Heart left ventricle (tissue), 16 donors: ENCODE measurements around the gene VTCN1. TPM values are rescaled to one million over a fixed set of nuclear protein-coding genes. Genes with fewer than 3 reads are reported as not detected.

Experiments used
- ATAC-seq, 4 donors: fragments of 200-7000 bp; cut with Tn5 transposase; one replicate each; pipeline ENCODE4 v1.9.1; 2020 to 2022; ENCODE audit warnings: moderate library complexity in 4 of 4, mild to moderate bottlenecking in 3 of 4, moderate number of reproducible peaks in 1 of 4
- DNase-seq, 5 donors: peaks; one replicate each; pipeline ENCODE4 v3.0.0-alpha.2; 2020
- H3K27ac ChIP-seq, 12 donors: fragments of 200-600 bp; sonication (generic) in 4 of 12; one replicate each; pipeline versions ENCODE4 v1.5.0 to v1.8.0; 2016 to 2022; ENCODE audit warnings: mild to moderate bottlenecking in 2 of 12
- H3K27me3 ChIP-seq, 9 donors: fragments of 200-600 bp; sonication (generic) in 2 of 9; one replicate each; pipeline versions ENCODE4 v1.5.1 to v1.8.0; 2016 to 2022; ENCODE audit warnings: mild to moderate bottlenecking in 3 of 9
- H3K36me3 ChIP-seq, 9 donors: fragments of 200-600 bp; sonication (generic) in 2 of 9; one replicate each; pipeline versions ENCODE4 v1.5.0 to v1.8.0; 2018 to 2022; ENCODE audit warnings: mild to moderate bottlenecking in 2 of 9
- H3K4me1 ChIP-seq, 12 donors: fragments of 200-600 bp; sonication (generic) in 4 of 12; one replicate each; pipeline versions ENCODE4 v1.5.0 to v1.8.0; 2016 to 2022; ENCODE audit warnings: mild to moderate bottlenecking in 3 of 12
- H3K4me3 ChIP-seq, 12 donors: fragments of 200-600 bp; sonication (generic) in 4 of 12; one replicate each; pipeline versions ENCODE4 v1.5.0 to v1.8.0; 2017 to 2022; ENCODE audit warnings: mild to moderate bottlenecking in 9 of 12, moderate library complexity in 4 of 12
- H3K9me3 ChIP-seq, 12 donors: fragments of 200-600 bp; sonication (generic) in 4 of 12; one replicate each; pipeline versions ENCODE4 v1.5.0 to v1.8.0; 2016 to 2022; ENCODE audit warnings: mild to moderate bottlenecking in 1 of 12
- POLR2A ChIP-seq, 2 donors: fragments of 450-650 bp; IDR thresholded peaks; one replicate each; pipeline ENCODE4 v1.6.1; 2017; ENCODE audit warnings: antibody characterized with exemption in 2 of 2, mild to moderate bottlenecking in 2 of 2, moderate library complexity in 2 of 2
- WGBS, 4 donors: extraction: QIAGEN DNeasy Blood & Tissue Kit in 2 of 4; methylation state at CpG; one replicate each; pipeline versions ENCODE4 v1.1.5 to v1.1.7; 2013 to 2018; 5-methylcytosine and 5-hydroxymethylcytosine counted together
- intact Hi-C, 10 donors: fragments of 100-400 bp; cut with DNase I; formaldehyde crosslinking; loops; one replicate each; pipeline versions ENCODE4 v1.11.1 to v1.14.2; 2022
- polyA plus RNA-seq, 2 donors: library from polyadenylated mRNA; stranded (reverse); fragments of 200-250 nt; gene quantifications; one replicate each; pipeline ENCODE4 v1.2.3, GENCODE V29; 2013
- total RNA-seq, 9 donors: library from RNA; depleted of rRNA in 2 of 9; stranded (reverse); fragments of >200 nt in 2 of 9; fragmentation: NEBNext Ultra II Directional in 3 of 9; extraction: Animal tissue kit (Norgen Biotek cat#: 25700) in 3 of 9; gene quantifications; one replicate each; pipeline versions ENCODE4 v1.1.0 to v1.2.4, GENCODE V29; 2016 to 2023
- TF ChIP-seq, protein P1 (sequence below), 12 donors: fragments of 200-600 bp; sonication (generic) in 4 of 12; IDR thresholded peaks; one replicate each; pipeline versions ENCODE4 v1.5.0 to v1.8.0; 2018 to 2022; ENCODE audit warnings: antibody characterized with exemption in 12 of 12, mild to moderate bottlenecking in 5 of 12
- donor health status: ischemic (EF 13 %, LVEDD 7.1; RV severe dilation, severe dysfunction).
- donor health status: healthy with polysubstance abuse.
- donor health status: DM: no; HTN: yes; CAD: no.
- donor health status: DM: no; HTN: no; CAD: no.
- donor health status: ischemic (EF 25% LVEDD 6.9; RV normal size, moderate dysfunction).
- donor health status: ischemic (EF 25% LVEDD 5.7; RV mildly dilated, moderate dysfunction).
- donor health status: healthy.
- donor health status: DM: yes; HTN: yes; CAD: no.
- donor health status: ischemic (EF 35%, LVEDD 5.7; RV mildly dilated, moderate dysfunction).
- donor health status: nonischemic (EF 11% LVEDD 7.7; RV severe dilation, severe dysfunction).
- donor health status: DM: yes; HTN: yes; CAD: no.
- donor health status: PGD.
- donor health status: ischemic (EF 29% LVEDD 5.4; RV normal size, mild dysfunction).
- donor health status: nonischemic (EF 23%, LVEDD 6.1; RV moderate dilation, normal function).

VTCN1 gene
- total and polyA plus RNA-seq, 11 donors, result 0.09 to 0.16 TPM; not detected in 9

DNA sequence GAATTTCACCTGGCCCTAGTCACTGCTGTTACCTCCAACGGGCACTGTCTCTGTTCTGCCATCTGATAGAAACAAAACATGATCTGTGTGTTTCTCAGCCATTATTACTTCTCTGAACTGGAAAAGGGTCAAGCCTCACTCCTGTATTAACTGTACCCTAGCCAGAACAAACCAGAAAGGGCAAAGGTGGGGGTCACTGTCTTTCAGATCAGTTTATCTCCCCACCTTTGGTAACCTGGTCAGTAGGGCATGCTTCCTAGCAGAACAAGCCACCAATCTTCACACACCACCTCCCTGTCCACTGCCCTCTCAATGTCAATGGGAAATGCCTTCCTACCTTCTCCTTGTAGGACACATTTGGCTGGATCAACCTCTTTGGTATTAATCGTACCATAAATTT lies 93.0 kb downstream of the VTCN1 start:
- H3K9me3 ChIP-seq, result no peaks in the 10 kb centered on the region
- intact Hi-C loops, result loop anchor here in 1 of 10 donors (5.0 kb wide), 1 partner anchor 45 kb away; no protein-coding TSS in a partner anchor
- no peak for ATAC-seq
- DNase-seq, result no peak
- H3K27me3 ChIP-seq, result no peaks in the 10 kb centered on the region
- peaks cover 0 to 44% (median 19%) of the 10 kb centered on the region in 12 donors for H3K4me1 ChIP-seq
- TF ChIP-seq, protein P1, sequence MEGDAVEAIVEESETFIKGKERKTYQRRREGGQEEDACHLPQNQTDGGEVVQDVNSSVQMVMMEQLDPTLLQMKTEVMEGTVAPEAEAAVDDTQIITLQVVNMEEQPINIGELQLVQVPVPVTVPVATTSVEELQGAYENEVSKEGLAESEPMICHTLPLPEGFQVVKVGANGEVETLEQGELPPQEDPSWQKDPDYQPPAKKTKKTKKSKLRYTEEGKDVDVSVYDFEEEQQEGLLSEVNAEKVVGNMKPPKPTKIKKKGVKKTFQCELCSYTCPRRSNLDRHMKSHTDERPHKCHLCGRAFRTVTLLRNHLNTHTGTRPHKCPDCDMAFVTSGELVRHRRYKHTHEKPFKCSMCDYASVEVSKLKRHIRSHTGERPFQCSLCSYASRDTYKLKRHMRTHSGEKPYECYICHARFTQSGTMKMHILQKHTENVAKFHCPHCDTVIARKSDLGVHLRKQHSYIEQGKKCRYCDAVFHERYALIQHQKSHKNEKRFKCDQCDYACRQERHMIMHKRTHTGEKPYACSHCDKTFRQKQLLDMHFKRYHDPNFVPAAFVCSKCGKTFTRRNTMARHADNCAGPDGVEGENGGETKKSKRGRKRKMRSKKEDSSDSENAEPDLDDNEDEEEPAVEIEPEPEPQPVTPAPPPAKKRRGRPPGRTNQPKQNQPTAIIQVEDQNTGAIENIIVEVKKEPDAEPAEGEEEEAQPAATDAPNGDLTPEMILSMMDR (IDR thresholded peaks at IDR 0.05), result no peak
- TF ChIP-seq POLR2A (IDR thresholded peaks at IDR 0.05), result no peak
- no peak overlapping the region for H3K4me3 ChIP-seq
- H3K36me3 ChIP-seq, result peaks cover 0 to 44% (median 13%) of the 10 kb centered on the region in 9 donors
- H3K27ac ChIP-seq, result no peak overlapping the region
- 41 to 89% (median 66%) methylated on average over 2 of the region's 2 CpGs for WGBS, 4 donors

DNA sequence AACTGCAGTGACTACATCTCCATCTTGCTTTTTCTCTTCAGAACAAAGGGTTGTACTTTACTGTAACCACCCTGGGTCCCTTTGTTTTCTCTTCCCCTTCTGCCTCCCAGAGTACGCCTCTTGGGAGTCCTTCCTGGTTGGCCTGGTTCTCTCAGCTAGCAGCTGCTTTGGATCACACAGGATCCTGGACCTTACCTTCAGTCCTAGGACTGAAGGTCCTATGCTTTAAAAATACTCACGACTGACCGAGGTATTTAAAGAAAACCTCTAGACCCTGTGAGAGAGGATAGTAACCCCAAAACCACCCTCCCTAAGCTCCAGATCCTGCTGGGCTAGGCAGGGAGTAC lies 94.0 kb downstream of the VTCN1 start:
- TF ChIP-seq, protein P1 (IDR thresholded peaks at IDR 0.05), result no peak
- no peak for TF ChIP-seq POLR2A (IDR thresholded peaks at IDR 0.05)
- peaks cover 0 to 39% (median 15%) of the 10 kb centered on the region in 12 donors for H3K4me1 ChIP-seq
- ATAC-seq (no peak), DNase-seq (no peak)
- peaks cover 0 to 53% (median 21%) of the 10 kb centered on the region in 9 donors for H3K36me3 ChIP-seq
- no peaks in the 10 kb centered on the region for H3K9me3 ChIP-seq
- intact Hi-C loops, result loop anchor here in 1 of 10 donors (5.0 kb wide), 1 partner anchor 44 kb away; no protein-coding TSS in a partner anchor
- H3K27me3 ChIP-seq, result no peaks in the 10 kb centered on the region
- WGBS, 4 donors, result 62 to 75% (median 69%) methylated on average over 3 of the region's 3 CpGs
- H3K4me3 ChIP-seq, result no peak overlapping the region
- no peak overlapping the region for H3K27ac ChIP-seq

DNA sequence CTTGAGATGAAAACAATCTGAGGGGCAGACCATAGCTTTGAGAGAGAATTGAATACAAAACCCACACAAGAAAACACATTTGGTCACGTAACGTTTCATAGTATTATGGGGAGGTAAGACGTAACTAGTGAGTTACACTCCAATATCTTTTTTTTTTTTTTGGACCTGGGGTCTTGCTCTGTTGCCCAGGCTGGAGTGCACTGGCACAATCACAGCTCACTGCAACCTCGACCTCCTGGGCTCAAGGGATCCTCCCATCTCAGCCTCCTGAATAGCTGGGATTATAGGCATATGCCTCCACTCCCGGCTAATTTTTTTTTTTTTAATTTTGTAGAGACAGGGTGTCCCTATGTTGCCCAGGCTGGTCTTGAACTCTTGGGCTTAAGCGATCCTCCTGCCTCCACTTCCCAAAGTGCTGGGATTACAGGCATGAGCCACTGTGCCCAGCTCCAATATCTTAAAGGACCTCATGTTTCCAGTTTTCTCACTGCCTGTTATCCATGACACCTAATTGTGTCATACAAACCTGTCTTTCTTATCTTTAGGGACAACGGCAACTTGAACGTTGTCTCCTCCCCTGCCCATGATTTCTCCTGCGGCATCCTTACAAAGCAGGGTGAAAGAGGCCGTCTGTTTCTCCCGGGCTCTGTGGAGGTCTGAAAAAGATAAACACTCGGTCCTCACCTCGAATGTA lies 94.5 kb downstream of the VTCN1 start:
- TF ChIP-seq POLR2A (IDR thresholded peaks at IDR 0.05), result no peak
- TF ChIP-seq, protein P1 (IDR thresholded peaks at IDR 0.05), result no peak
- Histone ChIP-seq H3K36me3 (peaks cover 0 to 57% (median 24%) of the 10 kb centered on the region in 9 donors), H3K27me3 (no peaks in the 10 kb centered on the region), H3K4me3 (no peak overlapping the region), H3K4me1 (peaks cover 0 to 39% (median 15%) of the 10 kb centered on the region in 12 donors), H3K27ac (no peak overlapping the region), H3K9me3 (no peaks in the 10 kb centered on the region)
- WGBS, 4 donors, result 82 to 86% (median 84%) methylated on average over 13 of the region's 13 CpGs
- intact Hi-C loops, result loop anchor here in 1 of 10 donors (5.0 kb wide), 1 partner anchor 44 kb away; no protein-coding TSS in a partner anchor
- no peak for DNase-seq
- ATAC-seq, result no peak

DNA sequence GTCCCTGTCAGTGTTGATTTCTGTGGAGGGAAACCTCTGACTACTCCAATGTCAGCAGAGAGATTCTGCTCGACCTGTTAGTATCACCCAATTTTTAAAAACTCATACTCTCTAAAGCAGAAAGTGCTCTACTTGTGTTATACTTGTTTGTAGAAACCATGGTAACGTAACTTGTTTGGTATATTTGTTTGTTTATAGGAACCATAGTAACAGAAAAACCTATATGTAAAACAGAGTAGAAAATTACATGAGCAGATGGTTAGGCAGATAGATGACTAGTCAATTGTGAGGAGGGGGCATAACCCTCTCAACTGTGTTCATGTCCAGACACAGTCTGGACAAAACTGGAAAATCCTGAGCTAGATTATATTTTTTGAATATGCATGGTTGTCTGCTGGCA lies 95.8 kb downstream of the VTCN1 start:
- no peaks in the 10 kb centered on the region for H3K9me3 ChIP-seq
- H3K36me3 ChIP-seq, result peaks cover 0 to 70% (median 24%) of the 10 kb centered on the region in 9 donors
- TF ChIP-seq POLR2A (IDR thresholded peaks at IDR 0.05), result no peak
- TF ChIP-seq, protein P1 (IDR thresholded peaks at IDR 0.05), result no peak
- DNase-seq, result no peak
- intact Hi-C loops, result loop anchor here in 1 of 10 donors (5.0 kb wide), 1 partner anchor 43 kb away; no protein-coding TSS in a partner anchor
- ATAC-seq, result no peak
- no peak overlapping the region for H3K27ac ChIP-seq
- H3K27me3 ChIP-seq, result no peaks in the 10 kb centered on the region
- peaks cover 0 to 25% (median 5%) of the 10 kb centered on the region in 12 donors for H3K4me1 ChIP-seq
- WGBS, 4 donors, result 76 to 79% (median 76%) methylated on average over 2 of the region's 2 CpGs
- H3K4me3 ChIP-seq, result no peak overlapping the region
